DMS53 treated with DMSO at 0.1 percent for 48 hours (cell line): ENCODE results near the gene PRRG2.
"Not testable (repeated sequence)": the region's sequence is repeated elsewhere in the genome, so short reads cannot be mapped to it uniquely, and the experiment has no call there.

Experiments used
- DNase-seq: peaks from one replicate; lab custom pipeline; 2025; ENCODE audit not compliant: unreplicated experiment; lab: John Stamatoyannopoulos, UW

The PRRG2 gene

GRCh38 chr19:49601482-49602038 lies 20.4 kb downstream of the PRRG2 start:
- DNase-seq, result no peak

GRCh38 chr19:49602806-49603205 lies 21.7 kb downstream of the PRRG2 start:
- DNase-seq, result no peak

- no peak for DNase-seq
Observed at GRCh38 chr19:49605605-49606004, 24.5 kb downstream of the PRRG2 start.

GRCh38 chr19:49609499-49610092 lies 28.5 kb downstream of the PRRG2 start:
- DNase-seq, result no peak

- no peak for DNase-seq
Observed at GRCh38 chr19:49613374-49613773, 32.3 kb downstream of the PRRG2 start.

- no peak for DNase-seq
Observed at GRCh38 chr19:49614096-49614833, 33.1 kb downstream of the PRRG2 start.

- DNase-seq, result no peak
Observed at GRCh38 chr19:49615861-49616260, 34.7 kb downstream of the PRRG2 start.

GRCh38 chr19:49616532-49616931 lies 35.4 kb downstream of the PRRG2 start:
- no peak for DNase-seq

GRCh38 chr19:49616945-49617344 lies 35.8 kb downstream of the PRRG2 start:
- no peak for DNase-seq

GRCh38 chr19:49617860-49618259 lies 36.7 kb downstream of the PRRG2 start:
- not testable (repeated sequence) for DNase-seq

- DNase-seq, result no peak
Observed at GRCh38 chr19:49624967-49625910, 44.1 kb downstream of the PRRG2 start.

- no peak for DNase-seq
Observed at GRCh38 chr19:49626226-49626625, 45.1 kb downstream of the PRRG2 start.

- DNase-seq, result no peak
Observed at GRCh38 chr19:49629659-49630058, 48.5 kb downstream of the PRRG2 start.

GRCh38 chr19:49631014-49631588 lies 50.0 kb downstream of the PRRG2 start:
- no peak for DNase-seq

GRCh38 chr19:49631610-49632192 lies 50.6 kb downstream of the PRRG2 start:
- DNase-seq, result no peak

GRCh38 chr19:49632576-49632975 lies 51.5 kb downstream of the PRRG2 start:
- DNase-seq, result no peak

- not testable (repeated sequence) for DNase-seq
Observed at GRCh38 chr19:49633273-49633672, 52.2 kb downstream of the PRRG2 start.

GRCh38 chr19:49635530-49636232 lies 54.6 kb downstream of the PRRG2 start:
- DNase-seq, result no peak

GRCh38 chr19:49636233-49636932 lies 55.3 kb downstream of the PRRG2 start:
- no peak for DNase-seq
